GM21723 (cell line): ENCODE data around the gene BMP6.

ENCODE experiments used
- ATAC-seq: cut with Tn5 transposase; IDR thresholded peaks from one replicate; pipeline ENCODE4 v1.9.1; 2021; ENCODE audit warnings: mild to moderate bottlenecking, moderate library complexity; ENCODE audit not compliant: unreplicated experiment

The BMP6 gene

GRCh38 chr6:7919871-7920270 lies 194.0 kb downstream of the BMP6 start:
- no peak for ATAC-seq

DNA sequence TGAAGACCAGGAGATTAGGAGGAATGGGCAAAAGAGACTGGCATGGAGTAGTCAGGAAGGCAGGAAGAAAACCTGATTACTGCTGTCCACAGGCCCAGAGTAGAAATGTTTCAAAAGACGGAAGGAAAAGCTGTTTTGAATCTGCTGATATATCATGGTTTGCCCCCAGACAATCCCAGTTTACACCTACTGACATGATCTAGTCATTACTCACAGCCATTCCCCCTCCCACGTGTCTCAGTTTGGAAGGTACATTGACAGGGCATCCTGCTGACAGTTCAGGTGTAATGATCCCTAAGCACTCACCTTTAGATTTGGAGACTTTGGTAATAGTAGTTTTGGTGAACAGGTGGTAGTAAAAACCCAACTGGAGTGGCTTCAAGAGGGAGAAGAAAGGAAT lies 194.5 kb downstream of the BMP6 start:
- no peak for ATAC-seq

GRCh38 chr6:7921046-7921445 lies 195.1 kb downstream of the BMP6 start:
- ATAC-seq: no peak

- ATAC-seq: no peak
Observed at GRCh38 chr6:7921632-7922092, 195.8 kb downstream of the BMP6 start.

GRCh38 chr6:7922596-7922995 lies 196.7 kb downstream of the BMP6 start:
- no peak for ATAC-seq

GRCh38 chr6:7924867-7925266 lies 199.0 kb downstream of the BMP6 start:
- no peak for ATAC-seq
